ENCODE data around the gene MARK4.
"Not testable (repeated sequence)": the region's sequence is repeated elsewhere in the genome, so short reads cannot be mapped to it uniquely, and the experiment has no call there.

Gene MARK4

DNA sequence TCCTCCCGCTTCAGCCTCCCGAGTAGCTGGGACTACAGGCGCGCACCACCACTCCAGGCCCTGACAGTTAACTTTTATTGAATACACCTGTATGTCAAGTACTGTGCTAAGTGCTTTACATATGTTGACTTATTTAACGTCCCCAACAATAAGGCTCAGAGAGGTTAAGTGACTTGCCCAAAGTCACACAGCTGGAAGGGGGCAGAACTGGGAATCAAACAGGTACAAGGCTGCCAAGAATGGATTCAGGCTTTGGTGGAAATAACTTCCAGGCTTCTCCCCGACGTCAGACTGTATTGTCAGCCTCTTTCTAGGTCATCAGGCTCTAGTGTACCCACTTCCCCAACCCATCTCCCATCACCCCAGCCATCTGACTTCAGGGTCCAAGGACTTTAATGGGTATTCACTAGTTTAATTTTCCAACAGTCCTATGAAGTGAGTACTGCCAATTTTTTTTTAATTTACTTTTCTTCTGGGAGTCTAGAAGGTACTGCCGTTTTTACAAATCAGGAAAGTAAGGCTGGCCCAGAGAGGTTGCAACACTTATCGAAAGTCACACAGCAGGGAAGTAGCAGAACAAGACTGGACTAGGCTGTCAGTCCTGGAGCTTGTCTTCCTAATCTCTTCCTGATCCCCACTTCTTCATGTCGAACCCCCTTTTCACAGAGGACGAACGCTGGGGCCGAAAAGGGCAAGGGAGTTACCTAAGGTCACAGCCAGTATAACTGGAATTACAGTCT, 76.5 kb downstream of the MARK4 start:
- CTCF ChIA-PET = interaction anchor here (2.1 kb wide), 1 partner anchor 11 kb away, joined by 13 read pairs; no protein-coding TSS in a partner anchor
- H3K27me3 ChIP-seq (replicated peaks in 2 of 5; ENCODE audit: control insufficient read depth in 4 of 5, insufficient read depth in 5 of 5, low read length in 4 of 5) = peaks cover 0 to 25% (median 11%) of the 10 kb centered on the region in 5 experiments
- 85% methylated on average over 11 of the region's 13 CpGs for WGBS (ENCODE audit: insufficient coverage)
- no peak overlapping the region for H3K27ac ChIP-seq (ENCODE audit: insufficient read depth in 1 of 2, low read depth in 1 of 2, low read length in 2 of 2, poor library complexity in 1 of 2, severe bottlenecking in 2 of 2)
- no peak for DNase-seq
- POLR2A ChIA-PET = no interaction called here
- no peaks in the 10 kb centered on the region for H3K36me3 ChIP-seq (ENCODE audit: control insufficient read depth in 4 of 4, insufficient read depth in 4 of 4, low read length in 3 of 4)
- no peaks in the 10 kb centered on the region for H3K9me3 ChIP-seq (ENCODE audit: control extremely low read depth in 1 of 5, control insufficient read depth in 4 of 5, insufficient read depth in 2 of 5, low read depth in 1 of 5, low read length in 4 of 5)
- peaks cover 0 to 14% (median 11%) of the 10 kb centered on the region in 4 experiments for H3K4me1 ChIP-seq (ENCODE audit: control extremely low read depth in 1 of 4, control insufficient read depth in 4 of 4, insufficient read depth in 4 of 4, low read length in 3 of 4)
- H3K4me3 ChIP-seq (ENCODE audit: control insufficient read depth in 1 of 7, extremely low read depth in 1 of 7, insufficient read depth in 4 of 7, low read depth in 2 of 7, low read length in 6 of 7) = no peak overlapping the region

DNA sequence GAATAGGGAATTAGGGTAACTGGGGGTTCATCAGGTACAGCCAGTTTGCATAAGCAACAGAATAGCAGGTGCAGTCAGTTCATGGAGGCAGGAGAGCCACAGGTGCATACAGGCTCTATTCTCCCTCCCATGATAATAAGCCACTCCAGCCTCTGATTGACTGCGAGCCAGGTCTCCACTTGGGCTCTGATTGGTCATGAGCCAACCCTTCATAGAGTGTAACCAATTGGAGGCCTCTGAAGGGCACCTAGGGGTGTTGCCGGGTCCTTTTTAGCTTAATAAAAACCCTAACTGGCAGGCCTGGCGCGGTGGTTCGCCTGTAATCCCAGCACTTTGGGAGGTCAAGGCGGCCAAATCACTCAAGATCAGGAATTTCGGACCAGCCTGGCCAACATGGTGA, 80.3 kb downstream of the MARK4 start:
- Histone ChIP-seq H3K4me1 (ENCODE audit: control extremely low read depth in 1 of 4, control insufficient read depth in 4 of 4, insufficient read depth in 4 of 4, low read length in 3 of 4) (peaks cover 0 to under 1% (median under 1%) of the 10 kb centered on the region in 4 experiments), H3K27me3 (replicated peaks in 2 of 5; ENCODE audit: control insufficient read depth in 4 of 5, insufficient read depth in 5 of 5, low read length in 4 of 5) (no peaks in the 10 kb centered on the region), H3K4me3 (ENCODE audit: control insufficient read depth in 1 of 7, extremely low read depth in 1 of 7, insufficient read depth in 4 of 7, low read depth in 2 of 7, low read length in 6 of 7) (no peak overlapping the region), H3K9me3 (ENCODE audit: control extremely low read depth in 1 of 5, control insufficient read depth in 4 of 5, insufficient read depth in 2 of 5, low read depth in 1 of 5, low read length in 4 of 5) (no peaks in the 10 kb centered on the region), H3K27ac (ENCODE audit: insufficient read depth in 1 of 2, low read depth in 1 of 2, low read length in 2 of 2, poor library complexity in 1 of 2, severe bottlenecking in 2 of 2) (no peak overlapping the region), H3K36me3 (ENCODE audit: control insufficient read depth in 4 of 4, insufficient read depth in 4 of 4, low read length in 3 of 4) (no peaks in the 10 kb centered on the region)
- WGBS (ENCODE audit: insufficient coverage) = 95% methylated on average over 7 of the region's 7 CpGs
- no peak for DNase-seq
- ChIA-PET POLR2A (no interaction called here), CTCF (no interaction called here)

DNA sequence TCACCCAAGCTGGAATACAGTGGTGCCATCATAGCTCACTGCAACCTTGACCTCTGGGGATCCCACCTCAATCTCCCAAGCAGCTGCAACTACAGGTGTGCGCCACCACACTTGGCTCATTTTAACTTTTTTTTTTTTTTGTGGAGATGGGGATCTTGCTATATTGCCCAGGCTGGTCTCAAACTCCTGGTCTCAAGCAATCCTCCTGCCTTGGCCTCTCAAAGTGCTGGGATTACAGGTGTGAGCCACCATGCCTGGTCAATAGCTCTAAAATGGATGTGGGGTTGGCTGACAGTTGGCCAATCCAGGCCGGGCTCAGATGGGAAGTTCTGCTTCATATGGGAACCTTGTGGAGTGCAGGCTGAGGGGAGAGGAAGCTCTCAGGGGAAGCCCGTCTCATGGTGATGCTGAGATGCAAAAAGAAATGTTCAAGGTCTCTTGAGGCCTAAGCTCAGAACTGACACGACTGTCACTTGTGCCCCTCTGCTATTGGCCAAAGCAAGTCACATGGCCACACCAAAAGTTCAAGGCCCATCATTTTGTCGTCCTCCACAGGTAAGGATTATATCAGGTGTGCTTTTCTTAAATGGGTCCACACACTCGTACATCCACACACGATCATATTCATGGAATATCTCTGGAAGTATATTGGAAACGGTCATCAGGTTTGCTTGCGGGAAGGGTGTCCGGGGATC, 82.7 kb downstream of the MARK4 start:
- Histone ChIP-seq H3K9me3 (ENCODE audit: control extremely low read depth in 1 of 5, control insufficient read depth in 4 of 5, insufficient read depth in 2 of 5, low read depth in 1 of 5, low read length in 4 of 5) (no peaks in the 10 kb centered on the region), H3K36me3 (ENCODE audit: control insufficient read depth in 4 of 4, insufficient read depth in 4 of 4, low read length in 3 of 4) (no peaks in the 10 kb centered on the region), H3K27ac (ENCODE audit: insufficient read depth in 1 of 2, low read depth in 1 of 2, low read length in 2 of 2, poor library complexity in 1 of 2, severe bottlenecking in 2 of 2) (no peak overlapping the region), H3K27me3 (replicated peaks in 2 of 5; ENCODE audit: control insufficient read depth in 4 of 5, insufficient read depth in 5 of 5, low read length in 4 of 5) (peaks cover 0 to 2% (median 0%) of the 10 kb centered on the region in 5 experiments), H3K4me3 (ENCODE audit: control insufficient read depth in 1 of 7, extremely low read depth in 1 of 7, insufficient read depth in 4 of 7, low read depth in 2 of 7, low read length in 6 of 7) (no peak overlapping the region), H3K4me1 (ENCODE audit: control extremely low read depth in 1 of 4, control insufficient read depth in 4 of 4, insufficient read depth in 4 of 4, low read length in 3 of 4) (peaks cover 0 to 2% (median 0%) of the 10 kb centered on the region in 4 experiments)
- ChIA-PET POLR2A (no interaction called here), CTCF (interaction anchor here (0.9 kb wide), 1 partner anchor 22 kb away, joined by 4 read pairs; no protein-coding TSS in a partner anchor)
- 84% methylated on average over 7 of the region's 10 CpGs for WGBS (ENCODE audit: insufficient coverage)
- no peak for DNase-seq

DNA sequence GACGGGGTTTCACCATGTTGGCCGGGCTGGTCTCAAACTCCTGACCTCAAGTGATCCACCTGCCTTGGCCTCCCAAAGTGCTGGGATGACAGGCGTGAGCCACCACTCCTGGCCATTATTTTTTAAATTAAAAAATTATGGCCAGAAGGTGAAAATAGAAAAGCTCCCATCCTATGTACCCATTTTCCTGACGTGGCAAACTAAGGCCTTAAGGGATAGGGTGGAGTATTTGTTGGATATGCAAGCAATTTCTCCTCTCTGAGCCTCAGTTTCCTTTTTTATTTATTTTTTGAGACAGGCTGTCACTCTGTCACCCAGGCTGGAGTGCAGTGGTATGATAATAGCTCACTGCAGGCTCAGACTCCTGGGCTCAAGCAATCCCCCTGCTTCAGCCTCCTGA, 83.8 kb downstream of the MARK4 start:
- H3K27me3 ChIP-seq (replicated peaks in 2 of 5; ENCODE audit: control insufficient read depth in 4 of 5, insufficient read depth in 5 of 5, low read length in 4 of 5); H3K9me3 ChIP-seq (ENCODE audit: control extremely low read depth in 1 of 5, control insufficient read depth in 4 of 5, insufficient read depth in 2 of 5, low read depth in 1 of 5, low read length in 4 of 5); POLR2A ChIA-PET; H3K27ac ChIP-seq (ENCODE audit: insufficient read depth in 1 of 2, low read depth in 1 of 2, low read length in 2 of 2, poor library complexity in 1 of 2, severe bottlenecking in 2 of 2); H3K4me3 ChIP-seq (ENCODE audit: control insufficient read depth in 1 of 7, extremely low read depth in 1 of 7, insufficient read depth in 4 of 7, low read depth in 2 of 7, low read length in 6 of 7); H3K36me3 ChIP-seq (ENCODE audit: control insufficient read depth in 4 of 4, insufficient read depth in 4 of 4, low read length in 3 of 4); H3K4me1 ChIP-seq (ENCODE audit: control extremely low read depth in 1 of 4, control insufficient read depth in 4 of 4, insufficient read depth in 4 of 4, low read length in 3 of 4); DNase-seq: not testable (repeated sequence)
- WGBS (ENCODE audit: insufficient coverage) = 100% methylated on average over 1 of the region's 4 CpGs
- CTCF ChIA-PET = interaction anchor here (0.8 kb wide), 1 partner anchor 78 kb away, joined by 3 read pairs; no protein-coding TSS in a partner anchor

DNA sequence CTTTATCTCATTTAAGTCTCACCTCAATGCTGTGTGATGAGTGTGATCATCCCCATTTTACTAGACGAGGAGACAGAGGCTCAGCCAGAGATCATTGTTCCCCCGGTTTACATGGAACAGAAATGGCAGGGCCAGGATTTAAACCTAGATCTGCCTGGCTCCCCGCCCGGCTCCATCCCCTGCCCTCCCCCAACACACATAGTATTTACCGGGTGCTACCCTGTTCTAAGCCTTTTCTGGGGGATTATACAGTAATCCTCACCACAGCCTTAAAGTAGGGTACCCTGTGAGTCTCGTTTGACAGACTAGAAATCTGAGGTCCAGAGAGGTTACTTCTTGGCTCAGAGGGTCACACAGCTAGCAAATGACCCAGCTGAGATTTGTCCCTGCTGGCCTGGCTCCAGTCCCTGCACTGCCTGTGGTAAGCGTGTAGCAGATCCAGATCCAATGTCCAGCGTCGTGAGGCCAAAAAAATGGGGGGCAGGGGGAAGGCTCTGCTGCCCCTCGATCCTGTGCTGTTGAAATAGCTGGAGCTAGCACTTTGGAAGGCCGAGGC, 85.7 kb downstream of the MARK4 start:
- ChIA-PET POLR2A (no interaction called here), CTCF (interaction anchor here (1.3 to 2.8 kb wide), 4 partner anchors 8 to 91 kb away, joined by 3 to 13 read pairs (median 4); partner anchors contain the start of gene EXOC3L2)
- 79% methylated on average over 8 of the region's 11 CpGs for WGBS (ENCODE audit: insufficient coverage)
- peaks cover 0 to 13% (median 7%) of the 10 kb centered on the region in 4 experiments for H3K4me1 ChIP-seq (ENCODE audit: control extremely low read depth in 1 of 4, control insufficient read depth in 4 of 4, insufficient read depth in 4 of 4, low read length in 3 of 4)
- peaks cover 0 to 26% (median 8%) of the 10 kb centered on the region in 5 experiments for H3K27me3 ChIP-seq (replicated peaks in 2 of 5; ENCODE audit: control insufficient read depth in 4 of 5, insufficient read depth in 5 of 5, low read length in 4 of 5)
- no peak overlapping the region for H3K27ac ChIP-seq (ENCODE audit: insufficient read depth in 1 of 2, low read depth in 1 of 2, low read length in 2 of 2, poor library complexity in 1 of 2, severe bottlenecking in 2 of 2)
- DNase-seq = no peak
- H3K36me3 ChIP-seq (ENCODE audit: control insufficient read depth in 4 of 4, insufficient read depth in 4 of 4, low read length in 3 of 4) = no peaks in the 10 kb centered on the region
- no peak overlapping the region for H3K4me3 ChIP-seq (ENCODE audit: control insufficient read depth in 1 of 7, extremely low read depth in 1 of 7, insufficient read depth in 4 of 7, low read depth in 2 of 7, low read length in 6 of 7)
- no peaks in the 10 kb centered on the region for H3K9me3 ChIP-seq (ENCODE audit: control extremely low read depth in 1 of 5, control insufficient read depth in 4 of 5, insufficient read depth in 2 of 5, low read depth in 1 of 5, low read length in 4 of 5)

DNA sequence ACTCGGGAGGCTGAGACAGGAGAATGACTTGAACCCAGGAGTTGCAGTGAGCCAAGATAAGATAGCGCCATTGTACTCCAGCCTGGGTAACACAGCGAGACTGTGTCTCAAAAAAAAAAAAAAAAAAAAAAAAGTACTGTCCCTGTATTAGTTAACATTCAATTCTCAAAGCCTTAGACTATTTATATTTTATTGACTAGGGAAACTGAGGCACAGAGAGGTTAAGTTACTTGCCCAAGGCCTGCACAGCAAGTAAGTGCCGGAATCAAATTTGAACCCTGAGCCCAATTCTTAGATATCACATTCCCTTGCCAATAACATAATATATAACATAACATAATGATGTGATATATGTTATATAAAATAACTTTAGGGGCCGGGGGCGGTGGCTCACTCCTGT, 88.6 kb downstream of the MARK4 start:
- H3K9me3 ChIP-seq (ENCODE audit: control extremely low read depth in 1 of 5, control insufficient read depth in 4 of 5, insufficient read depth in 2 of 5, low read depth in 1 of 5, low read length in 4 of 5) = no peaks in the 10 kb centered on the region
- ChIA-PET POLR2A (no interaction called here), CTCF (interaction anchor here (1.1 to 3.3 kb wide), 10 partner anchors 8 to 280 kb away, joined by 3 to 19 read pairs (median 4); no protein-coding TSS in a partner anchor)
- H3K27me3 ChIP-seq (replicated peaks in 2 of 5; ENCODE audit: control insufficient read depth in 4 of 5, insufficient read depth in 5 of 5, low read length in 4 of 5) = peaks cover 0 to 41% (median 13%) of the 10 kb centered on the region in 5 experiments
- H3K36me3 ChIP-seq (ENCODE audit: control insufficient read depth in 4 of 4, insufficient read depth in 4 of 4, low read length in 3 of 4) = no peaks in the 10 kb centered on the region
- H3K4me3 ChIP-seq (ENCODE audit: control insufficient read depth in 1 of 7, extremely low read depth in 1 of 7, insufficient read depth in 4 of 7, low read depth in 2 of 7, low read length in 6 of 7) = no peak overlapping the region
- DNase-seq = no peak
- WGBS (ENCODE audit: insufficient coverage) = 100% methylated on average over 2 of the region's 6 CpGs
- H3K4me1 ChIP-seq (ENCODE audit: control extremely low read depth in 1 of 4, control insufficient read depth in 4 of 4, insufficient read depth in 4 of 4, low read length in 3 of 4) = peaks cover 0 to 13% (median 7%) of the 10 kb centered on the region in 4 experiments
- H3K27ac ChIP-seq (ENCODE audit: insufficient read depth in 1 of 2, low read depth in 1 of 2, low read length in 2 of 2, poor library complexity in 1 of 2, severe bottlenecking in 2 of 2) = no peak overlapping the region
